ENCODE measurements around the gene SWT1. TPM values are rescaled to one million over a fixed set of nuclear protein-coding genes. Genes with fewer than 3 reads are reported as not detected.

The SWT1 gene
- polyA plus RNA-seq, 1 of the 3 experiments (the other 2 are of a cell fraction): 1.1 TPM

GRCh38 chr1:185152187-185152767, 4.7 kb upstream of the SWT1 start:
- no peak overlapping the region for H3K4me3 ChIP-seq (ENCODE audit: low read depth in 2 of 2, low read length in 1 of 2)
- TF ChIP-seq SIN3A (IDR thresholded peaks at IDR 0.05; ENCODE audit: borderline replicate concordance, low read depth, low read length) (no peak), MXI1 (IDR thresholded peaks at IDR 0.05; ENCODE audit: low read depth, low read length) (no peak), USF1 (IDR thresholded peaks at IDR 0.05; ENCODE audit: borderline replicate concordance, low read depth) (no peak), EZH2phosphoT487 (IDR thresholded peaks at IDR 0.05; ENCODE audit: borderline replicate concordance, low read depth) (no peak), RFX5 (IDR thresholded peaks at IDR 0.05; ENCODE audit: low read length) (no peak), RAD21 (IDR thresholded peaks at IDR 0.05; ENCODE audit: low read length) (no peak), JUND (IDR thresholded peaks at IDR 0.05) (no peak), CHD2 (IDR thresholded peaks at IDR 0.05; ENCODE audit: low read length, partially characterized antibody) (no peak), FOXJ3 (CRISPR knock-in tag; IDR thresholded peaks at IDR 0.05) (no peak), MEF2A (IDR thresholded peaks at IDR 0.05; ENCODE audit: borderline replicate concordance, low read depth) (no peak), REST (IDR thresholded peaks at IDR 0.05; ENCODE audit: low read depth, low read length) (no peak), NRF1 (IDR thresholded peaks at IDR 0.05; ENCODE audit: low read depth, low read length) (no peak), SMC3 (IDR thresholded peaks at IDR 0.05; ENCODE audit: low read depth, low read length) (no peak), USF2 (IDR thresholded peaks at IDR 0.05; ENCODE audit: borderline replicate concordance, low read depth, low read length) (no peak), GABPA (IDR thresholded peaks at IDR 0.05; ENCODE audit: low read depth) (no peak), FOSL2 (IDR thresholded peaks at IDR 0.05; ENCODE audit: borderline replicate concordance, low read depth) (no peak)
- CTCF ChIA-PET: no interaction called here
- no peaks in the 10 kb centered on the region for H3K27me3 ChIP-seq (ENCODE audit: insufficient read depth)
- H3K4me1 ChIP-seq (ENCODE audit: control insufficient read depth in 1 of 2, insufficient read depth in 2 of 2, low read depth in 1 of 2, low read length in 1 of 2): peaks cover 8 to 14% of the 10 kb centered on the region in 2 experiments; a peak in 3 of 4 replicates
- POLR2A ChIA-PET: no interaction called here
- no peak overlapping the region for H2AFZ ChIP-seq (ENCODE audit: low read depth)
- peaks cover 5% of the 10 kb centered on the region for H3F3A ChIP-seq (replicated peaks; ENCODE audit: insufficient read depth)
- H3K9ac ChIP-seq: no peak overlapping the region
- 94% methylated on average over 3 of the region's 3 CpGs for WGBS (ENCODE audit: low lambda C conversion rate)
- H3K9me3 ChIP-seq: no peaks in the 10 kb centered on the region
- no peak overlapping the region for H3K27ac ChIP-seq (ENCODE audit: low read depth in 2 of 2, low read length in 1 of 2)
- peaks cover 42 to 43% of the 10 kb centered on the region in 2 experiments for H3K36me3 ChIP-seq (replicated peaks in 1 of 2; ENCODE audit: control insufficient read depth in 1 of 2, insufficient read depth in 2 of 2, low read length in 1 of 2)
- no peaks in the 10 kb centered on the region for H4K20me1 ChIP-seq (ENCODE audit: insufficient read depth)
- no peak for DNase-seq
- H3K4me2 ChIP-seq: no peak overlapping the region
- peaks cover 24% of the 10 kb centered on the region for H3K79me2 ChIP-seq (ENCODE audit: insufficient read depth)
- no peaks in the 10 kb centered on the region for H3K9me2 ChIP-seq
